ENCODE data around the gene FAT1. TPM values are rescaled to one million over a fixed set of nuclear protein-coding genes. Genes with fewer than 3 reads are reported as not detected.

The FAT1 gene
- total RNA-seq, 1 donor from 2014 or later: 344 TPM

- DNase-seq (ENCODE audit: low read depth): no peak
- no peaks in the 10 kb centered on the region for H3K27me3 ChIP-seq (ENCODE audit: control insufficient read depth, insufficient read depth, low read length)
- TF ChIP-seq CTCF (IDR thresholded peaks at IDR 0.05; ENCODE audit: insufficient read depth, low read length, poor library complexity, severe bottlenecking): no peak
- H3K36me3 ChIP-seq (ENCODE audit: control insufficient read depth, insufficient read depth, low read length): peaks cover 2% of the 10 kb centered on the region
- no peak overlapping the region for H3K4me3 ChIP-seq (ENCODE audit: low read depth, low read length)
Observed at GRCh38 chr4:186714006-186714675, 9.5 kb downstream of the FAT1 start.

GRCh38 chr4:186712690-186713089, 11.0 kb downstream of the FAT1 start:
- DNase-seq (ENCODE audit: low read depth): no peak
- Histone ChIP-seq H3K4me3 (ENCODE audit: low read depth, low read length) (no peak overlapping the region), H3K36me3 (ENCODE audit: control insufficient read depth, insufficient read depth, low read length) (peaks cover 5% of the 10 kb centered on the region), H3K27me3 (ENCODE audit: control insufficient read depth, insufficient read depth, low read length) (no peaks in the 10 kb centered on the region)
- no peak for TF ChIP-seq CTCF (IDR thresholded peaks at IDR 0.05; ENCODE audit: insufficient read depth, low read length, poor library complexity, severe bottlenecking)

GRCh38 chr4:186710521-186711119, 13.0 kb downstream of the FAT1 start:
- DNase-seq (ENCODE audit: low read depth): no peak
- no peak for TF ChIP-seq CTCF (IDR thresholded peaks at IDR 0.05; ENCODE audit: insufficient read depth, low read length, poor library complexity, severe bottlenecking)
- Histone ChIP-seq H3K36me3 (ENCODE audit: control insufficient read depth, insufficient read depth, low read length) (peaks cover 10% of the 10 kb centered on the region), H3K27me3 (ENCODE audit: control insufficient read depth, insufficient read depth, low read length) (no peaks in the 10 kb centered on the region), H3K4me3 (ENCODE audit: low read depth, low read length) (no peak overlapping the region)

GRCh38 chr4:186709517-186709916, 14.1 kb downstream of the FAT1 start:
- H3K4me3 ChIP-seq (ENCODE audit: low read depth, low read length): no peak overlapping the region
- H3K27me3 ChIP-seq (ENCODE audit: control insufficient read depth, insufficient read depth, low read length): no peaks in the 10 kb centered on the region
- DNase-seq (ENCODE audit: low read depth): no peak
- H3K36me3 ChIP-seq (ENCODE audit: control insufficient read depth, insufficient read depth, low read length): peaks cover 10% of the 10 kb centered on the region
- TF ChIP-seq CTCF (IDR thresholded peaks at IDR 0.05; ENCODE audit: insufficient read depth, low read length, poor library complexity, severe bottlenecking): no peak

GRCh38 chr4:186708554-186708953, 15.1 kb downstream of the FAT1 start:
- Histone ChIP-seq H3K27me3 (ENCODE audit: control insufficient read depth, insufficient read depth, low read length) (no peaks in the 10 kb centered on the region), H3K36me3 (ENCODE audit: control insufficient read depth, insufficient read depth, low read length) (peaks cover 10% of the 10 kb centered on the region), H3K4me3 (ENCODE audit: low read depth, low read length) (no peak overlapping the region)
- no peak for DNase-seq (ENCODE audit: low read depth)
- TF ChIP-seq CTCF (IDR thresholded peaks at IDR 0.05; ENCODE audit: insufficient read depth, low read length, poor library complexity, severe bottlenecking): no peak

GRCh38 chr4:186707996-186708395, 15.7 kb downstream of the FAT1 start:
- no peak for TF ChIP-seq CTCF (IDR thresholded peaks at IDR 0.05; ENCODE audit: insufficient read depth, low read length, poor library complexity, severe bottlenecking)
- no peaks in the 10 kb centered on the region for H3K27me3 ChIP-seq (ENCODE audit: control insufficient read depth, insufficient read depth, low read length)
- H3K4me3 ChIP-seq (ENCODE audit: low read depth, low read length): no peak overlapping the region
- H3K36me3 ChIP-seq (ENCODE audit: control insufficient read depth, insufficient read depth, low read length): peaks cover 10% of the 10 kb centered on the region
- DNase-seq (ENCODE audit: low read depth): no peak

Measured in kidney epithelial cell (primary cell).